NCI-H345 (cell line): ENCODE measurements around the gene CLEC6A.
"Not testable (repeated sequence)": the region's sequence is repeated elsewhere in the genome, so short reads cannot be mapped to it uniquely, and the experiment has no call there.

Experiments used
- DNase-seq: peaks from one replicate; lab custom pipeline; 2025; lab: John Stamatoyannopoulos, UW

The CLEC6A gene

GRCh38 chr12:8495671-8496070, 39.9 kb downstream of the CLEC6A start:
- not testable (repeated sequence) for DNase-seq

GRCh38 chr12:8496074-8496473, 40.3 kb downstream of the CLEC6A start:
- not testable (repeated sequence) for DNase-seq

- no peak for DNase-seq
These were observed 43.9 kb downstream of the CLEC6A start for GRCh38 chr12:8499616-8500015.

GRCh38 chr12:8501720-8502119, 46.0 kb downstream of the CLEC6A start:
- no peak for DNase-seq

- no peak for DNase-seq
These were observed 48.6 kb downstream of the CLEC6A start for GRCh38 chr12:8504351-8504750.

GRCh38 chr12:8507596-8507995, 51.8 kb downstream of the CLEC6A start:
- no peak for DNase-seq

- DNase-seq = no peak
These were observed 52.5 kb downstream of the CLEC6A start for GRCh38 chr12:8508223-8508622.

DNA sequence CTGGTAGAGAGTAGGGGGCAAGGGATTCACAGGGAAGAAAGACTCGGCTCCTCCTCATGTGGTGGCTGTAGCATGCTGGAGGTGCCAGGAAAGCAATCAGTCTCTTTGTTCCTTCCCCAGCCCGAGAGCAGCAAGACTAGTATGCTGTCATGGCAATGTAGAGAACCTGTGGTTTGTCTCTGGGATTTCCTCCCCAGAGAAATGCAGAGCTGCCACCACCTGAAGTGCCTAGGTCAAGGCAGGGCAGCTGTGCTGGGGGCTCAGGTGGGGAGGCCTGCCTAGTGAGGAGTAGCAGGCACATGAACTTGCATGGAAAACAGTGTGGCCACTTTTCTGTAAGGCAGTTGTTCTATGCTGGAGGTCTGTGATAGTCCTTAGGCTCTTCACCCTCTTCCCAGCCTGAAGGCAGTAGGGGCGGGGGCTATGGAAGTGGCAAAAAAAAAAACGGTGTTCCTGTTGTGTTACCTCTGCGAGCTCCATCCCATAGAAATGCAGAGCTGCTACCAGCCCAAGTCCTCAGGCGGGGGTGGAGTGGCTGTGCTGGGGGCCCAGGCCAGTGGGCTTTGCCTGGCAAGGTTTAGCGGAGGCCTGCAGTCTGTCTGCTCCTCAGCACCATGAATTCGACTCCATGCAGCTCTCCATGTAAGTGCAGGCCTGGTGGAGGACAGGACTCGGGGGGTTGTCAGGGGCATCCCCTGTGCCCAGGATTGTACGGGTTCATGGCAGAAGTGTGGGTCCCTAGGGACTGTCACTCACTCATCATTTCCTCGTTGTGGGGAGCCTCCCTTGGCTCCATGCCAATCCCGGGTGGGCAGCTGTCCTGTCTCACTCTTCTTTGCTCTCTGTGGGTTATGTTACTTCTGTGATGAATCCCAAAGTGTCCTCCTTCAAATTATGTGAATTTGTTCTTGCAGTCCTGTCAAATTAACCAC, 53.4 kb downstream of the CLEC6A start:
- no peak for DNase-seq

DNA sequence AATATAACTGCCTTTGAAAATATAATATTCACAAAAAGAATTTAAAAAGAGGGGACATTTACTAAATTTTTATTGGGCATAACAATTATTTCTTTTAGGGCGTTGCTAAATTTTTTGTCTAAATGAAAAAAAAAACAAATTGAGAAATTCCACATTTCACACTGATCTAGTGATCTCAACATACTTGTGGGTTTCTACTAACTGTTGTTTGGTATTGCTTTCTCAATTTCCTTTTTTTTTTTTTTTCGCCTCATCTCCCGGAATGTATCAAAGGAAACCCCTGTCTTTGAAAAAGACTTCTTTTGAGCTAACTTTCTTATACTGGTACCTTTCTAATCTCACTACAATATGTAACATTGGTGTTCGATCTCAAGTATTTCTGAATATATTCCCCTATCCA, 57.5 kb downstream of the CLEC6A start, which contains the start of gene CLEC4D:
Gene CLEC4D (plus strand): TSS at position 248 of the 400 bp plus-strand sequence. CDS start 230 bp downstream, outside the sequence.
- no peak for DNase-seq

DNA sequence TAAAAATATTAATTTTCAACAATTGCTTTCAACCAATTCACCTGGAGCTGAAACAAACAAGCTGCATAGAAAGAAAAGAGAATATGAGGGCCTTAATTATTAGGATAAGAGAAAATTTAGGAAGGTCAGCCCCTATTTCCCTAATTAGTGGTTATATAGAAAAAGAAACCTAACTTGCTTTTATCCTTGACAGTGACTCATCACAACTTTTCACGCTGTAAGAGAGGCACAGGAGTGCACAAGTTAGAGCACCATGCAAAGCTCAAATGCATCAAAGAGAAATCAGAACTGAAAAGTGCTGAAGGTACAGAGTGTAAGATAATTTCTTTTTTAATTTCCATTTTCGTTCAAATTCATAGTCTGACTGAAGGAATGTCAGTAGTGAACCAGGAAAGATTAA, 62.2 kb downstream of the CLEC6A start:
- no peak for DNase-seq

- DNase-seq = no peak
These were observed 63.4 kb downstream of the CLEC6A start for GRCh38 chr12:8519171-8519570.

DNA sequence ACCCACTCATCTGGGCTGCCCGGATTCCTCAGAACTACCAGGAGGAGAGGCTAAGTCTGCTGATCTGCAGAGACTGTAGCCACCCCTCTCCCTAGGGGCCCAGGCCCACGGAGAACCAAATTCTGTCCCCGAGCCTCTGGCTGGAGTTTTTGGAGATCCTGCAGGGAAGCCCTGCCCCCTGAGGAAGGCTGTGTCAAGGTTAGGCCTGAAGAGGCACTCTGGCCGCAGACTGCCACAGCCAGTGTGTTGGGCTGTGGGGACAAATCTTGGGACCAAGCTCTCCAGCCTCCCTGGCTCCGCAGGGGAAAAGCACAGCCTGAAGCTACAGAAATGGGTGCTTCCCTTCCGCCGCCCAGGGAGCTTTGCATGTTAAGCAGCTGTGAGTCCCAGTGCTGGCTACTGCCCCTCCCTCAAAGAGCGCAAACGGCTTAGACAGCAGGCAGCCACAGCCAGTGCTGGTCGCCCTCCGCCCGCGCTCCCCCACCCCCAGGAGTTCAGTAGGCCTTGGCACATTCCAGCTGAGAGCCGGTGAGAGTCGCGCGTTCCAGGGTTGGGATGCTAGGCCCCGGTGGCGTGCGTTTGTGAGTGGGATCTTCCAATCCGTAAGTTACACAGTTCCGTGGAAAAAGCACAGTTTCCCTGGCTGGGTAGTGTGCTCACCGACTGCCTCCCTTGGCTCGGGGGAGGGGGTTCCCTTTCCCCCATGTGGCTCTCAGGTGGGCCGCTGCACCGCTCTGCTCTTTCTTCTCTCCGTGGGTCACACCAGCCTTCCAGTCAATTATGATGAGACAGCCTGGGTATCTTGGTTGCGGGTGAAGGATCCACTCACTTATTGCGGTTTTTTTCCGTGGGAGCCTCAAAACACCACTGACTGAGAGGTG, 71.7 kb downstream of the CLEC6A start:
- DNase-seq = no peak
